Neural cell (in vitro differentiated cells): ENCODE results near the gene CASR.
"Not testable (repeated sequence)": the region's sequence is repeated elsewhere in the genome, so short reads cannot be mapped to it uniquely, and the experiment has no call there.

ENCODE experiments used
- CTCF ChIP-seq: fragments of 450-650 bp; IDR thresholded peaks from 2 replicates; pipeline ENCODE4 v1.5.1; 2014; ENCODE audit warnings: antibody characterized with exemption, mild to moderate bottlenecking, moderate library complexity; ENCODE audit not compliant: poor library complexity, severe bottlenecking
- EP300 ChIP-seq: fragments of 450-650 bp; conservative IDR thresholded peaks from 2 replicates; pipeline ENCODE4 v1.6.1; 2014; ENCODE audit warnings: antibody characterized with exemption, mild to moderate bottlenecking, moderate library complexity; ENCODE audit not compliant: poor library complexity, severe bottlenecking
- EZH2 ChIP-seq: fragments of 200-600, 300-800 bp; shearing (Covaris generic), sonication (generic); IDR thresholded peaks from 2 replicates; pipeline ENCODE4 v1.6.1; 2014; ENCODE audit warnings: antibody characterized with exemption, low read length, borderline replicate concordance, mild to moderate bottlenecking; ENCODE audit not compliant: insufficient read depth, poor library complexity, severe bottlenecking
- POLR2AphosphoS5 ChIP-seq: IDR thresholded peaks from 2 replicates; pipeline ENCODE4 v1.6.1; 2012
- RAD21 ChIP-seq: fragments of 450-650 bp; conservative IDR thresholded peaks from 2 replicates; pipeline ENCODE4 v1.6.1; 2014; ENCODE audit warnings: antibody characterized with exemption, mild to moderate bottlenecking, moderate library complexity
- REST ChIP-seq: IDR thresholded peaks from 2 replicates; pipeline ENCODE4 v1.6.1; 2012; ENCODE audit warnings: borderline replicate concordance
- SMC3 ChIP-seq: fragments of 450-650 bp; conservative IDR thresholded peaks from 2 replicates; pipeline ENCODE4 v1.6.1; 2014; ENCODE audit warnings: antibody characterized with exemption, mild to moderate bottlenecking, moderate library complexity; ENCODE audit not compliant: poor library complexity
- TAF1 ChIP-seq: IDR thresholded peaks from 2 replicates; pipeline ENCODE4 v1.6.1; 2012; ENCODE audit warnings: low read depth

- TF ChIP-seq CTCF, RAD21, EP300, POLR2AphosphoS5, TAF1, EZH2, REST, SMC3: not testable (repeated sequence)
These were observed 18.0 kb downstream of the CASR start for GRCh38 chr3:122201476-122201875.
